ENCODE results near the gene C9orf50. TPM values are rescaled to one million over a fixed set of nuclear protein-coding genes. Genes with fewer than 3 reads are reported as not detected.

Gene C9orf50
- total RNA-seq, 1 experiment from 2014 or later = not detected

DNA sequence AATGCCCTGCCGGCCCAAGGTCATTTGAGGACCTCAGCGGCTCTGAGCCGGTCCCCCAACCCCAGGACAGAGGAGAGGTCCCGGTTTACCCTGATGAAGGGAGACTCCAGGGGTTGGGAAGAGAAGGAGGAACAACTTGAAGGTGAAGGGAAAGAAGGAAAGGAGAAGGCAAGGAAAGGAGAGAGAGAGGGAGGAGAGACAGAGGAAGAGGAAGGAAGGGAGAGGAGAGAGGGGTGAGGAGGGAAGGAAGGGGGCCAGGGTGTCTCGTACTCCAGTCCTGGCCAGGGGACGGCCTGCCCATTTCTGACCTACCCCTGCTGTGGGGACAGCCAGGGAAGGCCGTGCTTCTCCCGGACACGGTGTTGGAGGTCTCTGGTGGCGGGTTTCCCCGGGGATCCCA lies 46.5 kb upstream of the C9orf50 start:
- H3K23me2 ChIP-seq (ENCODE audit: insufficient read length, low read depth, low read length, poor library complexity, severe bottlenecking) = peaks cover 3% of the 10 kb centered on the region
- Mint-ChIP-seq H3K9me3 (no peaks in the 10 kb centered on the region; a peak in 2 of 5 replicates), H3K27me3 (ENCODE audit: low read depth) (peaks cover 49% of the 10 kb centered on the region), H3K27ac (0 out of 7 replicates have a peak overlapping the region, but pooled peaks of 1 of the 3 experiments have one; percentile 65), H3K4me1 (peaks cover 19 to 23% of the 10 kb centered on the region in 2 experiments), H3K4me3 (no peak overlapping the region), H3K36me3 (ENCODE audit: insufficient read depth in 1 of 3, low read depth in 3 of 3) (no peaks in the 10 kb centered on the region; a peak in 1 of 7 replicates)
- H2BK20ac ChIP-seq (ENCODE audit: low read depth, low read length, poor library complexity, severe bottlenecking) = no peak overlapping the region
- no peak overlapping the region for H4K91ac ChIP-seq (ENCODE audit: insufficient read length, low read depth, low read length)
- no peak for DNase-seq
- H3K4ac ChIP-seq (ENCODE audit: low read depth, low read length) = no peak overlapping the region
- H4K8ac ChIP-seq (replicated peaks; ENCODE audit: insufficient read length, low read depth, low read length) = no peak overlapping the region
- no peak overlapping the region for H2AFZ ChIP-seq (ENCODE audit: low read length)
- H3K79me1 ChIP-seq (ENCODE audit: insufficient read depth, low read depth, low read length, poor library complexity, severe bottlenecking) = no peaks in the 10 kb centered on the region
- no peaks in the 10 kb centered on the region; the same call in 1 of the 2 replicates for H3K27me3 ChIP-seq (ENCODE audit: insufficient read depth, low read length)
- H3K4me1 ChIP-seq (ENCODE audit: insufficient read depth, low read length) = no peaks in the 10 kb centered on the region; the same call in 1 of the 2 replicates
- no peak overlapping the region for H2BK12ac ChIP-seq (ENCODE audit: insufficient read length, low read depth, low read length)
- no peaks in the 10 kb centered on the region for H3K9me3 ChIP-seq (ENCODE audit: control insufficient read depth, low read depth, low read length)
- WGBS (ENCODE audit: extremely low coverage, insufficient read length, low lambda C conversion rate) = no CpG with 5 or more reads among the region's 11 CpGs
- H3T11ph ChIP-seq (ENCODE audit: low read length) = no peak overlapping the region
- no peak overlapping the region for H3K4me2 ChIP-seq (ENCODE audit: insufficient read depth, insufficient read length, low read length)
- no peak overlapping the region for H3K23ac ChIP-seq (ENCODE audit: insufficient read length, low read depth, low read length)
- no peak overlapping the region for H2BK5ac ChIP-seq (ENCODE audit: insufficient read length, low read length)
- H3K56ac ChIP-seq (ENCODE audit: insufficient read length, low read depth, low read length) = no peak overlapping the region
- no peak overlapping the region for H2BK15ac ChIP-seq (ENCODE audit: low read depth, low read length)
- H2BK120ac ChIP-seq (ENCODE audit: low read depth, low read length, poor library complexity, severe bottlenecking) = no peak overlapping the region
- H3K79me2 ChIP-seq (ENCODE audit: insufficient read depth, low read length) = no peaks in the 10 kb centered on the region
- no peak overlapping the region for H3K18ac ChIP-seq (ENCODE audit: insufficient read length, low read depth, low read length)
- H4K5ac ChIP-seq (ENCODE audit: insufficient read length, low read depth, low read length) = no peak overlapping the region
- H4K20me1 ChIP-seq (ENCODE audit: control insufficient read depth, insufficient read depth, insufficient read length) = no peaks in the 10 kb centered on the region
- H2AK5ac ChIP-seq (ENCODE audit: insufficient read length, low read length) = no peak overlapping the region
- TF ChIP-seq, protein P1, sequence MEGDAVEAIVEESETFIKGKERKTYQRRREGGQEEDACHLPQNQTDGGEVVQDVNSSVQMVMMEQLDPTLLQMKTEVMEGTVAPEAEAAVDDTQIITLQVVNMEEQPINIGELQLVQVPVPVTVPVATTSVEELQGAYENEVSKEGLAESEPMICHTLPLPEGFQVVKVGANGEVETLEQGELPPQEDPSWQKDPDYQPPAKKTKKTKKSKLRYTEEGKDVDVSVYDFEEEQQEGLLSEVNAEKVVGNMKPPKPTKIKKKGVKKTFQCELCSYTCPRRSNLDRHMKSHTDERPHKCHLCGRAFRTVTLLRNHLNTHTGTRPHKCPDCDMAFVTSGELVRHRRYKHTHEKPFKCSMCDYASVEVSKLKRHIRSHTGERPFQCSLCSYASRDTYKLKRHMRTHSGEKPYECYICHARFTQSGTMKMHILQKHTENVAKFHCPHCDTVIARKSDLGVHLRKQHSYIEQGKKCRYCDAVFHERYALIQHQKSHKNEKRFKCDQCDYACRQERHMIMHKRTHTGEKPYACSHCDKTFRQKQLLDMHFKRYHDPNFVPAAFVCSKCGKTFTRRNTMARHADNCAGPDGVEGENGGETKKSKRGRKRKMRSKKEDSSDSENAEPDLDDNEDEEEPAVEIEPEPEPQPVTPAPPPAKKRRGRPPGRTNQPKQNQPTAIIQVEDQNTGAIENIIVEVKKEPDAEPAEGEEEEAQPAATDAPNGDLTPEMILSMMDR (conservative IDR thresholded peaks at IDR 0.05) = no peak
- no peak overlapping the region for H3K27ac ChIP-seq (ENCODE audit: insufficient read length, low read depth, low read length)
- no peak overlapping the region for H3K14ac ChIP-seq (ENCODE audit: insufficient read depth, low read length)
- H3K9ac ChIP-seq (ENCODE audit: extremely low read depth, insufficient read length, low read length) = no peak overlapping the region

Measured in H9 (cell line).